H9 (cell line): ENCODE data around the gene TTLL12. TPM values are rescaled to one million over a fixed set of nuclear protein-coding genes. Genes with fewer than 3 reads are reported as not detected.

Experiments used
- DNase-seq: peaks from one replicate; pipeline ENCODE4 v3.0.0-alpha.2; 2017
- H2AFZ ChIP-seq: one replicate; pipeline ENCODE4 v1.6.1; 2013; ENCODE audit warnings: mild to moderate bottlenecking, low read length, control low read depth, moderate library complexity
- H2AK5ac ChIP-seq: 2 replicates; pipeline ENCODE4 v1.6.1; 2013; ENCODE audit warnings: low read length, control low read depth, mixed read lengths; ENCODE audit not compliant: insufficient read length
- H2BK120ac ChIP-seq: one replicate; pipeline ENCODE4 v1.6.1; 2013; ENCODE audit warnings: low read depth, mild to moderate bottlenecking, low read length, control low read depth, inconsistent platforms; ENCODE audit not compliant: poor library complexity, severe bottlenecking
- H2BK12ac ChIP-seq: 2 replicates; pipeline ENCODE4 v1.6.1; 2013; ENCODE audit warnings: low read length, control low read depth, mixed read lengths, low read depth; ENCODE audit not compliant: insufficient read length
- H2BK15ac ChIP-seq: 2 replicates; pipeline ENCODE4 v1.6.1; 2013; ENCODE audit warnings: low read depth, low read length, control low read depth
- H2BK20ac ChIP-seq: one replicate; pipeline ENCODE4 v1.6.1; 2013; ENCODE audit warnings: low read depth, mild to moderate bottlenecking, low read length, control low read depth, inconsistent platforms; ENCODE audit not compliant: poor library complexity, severe bottlenecking
- H2BK5ac ChIP-seq: 2 replicates; pipeline ENCODE4 v1.6.1; 2013; ENCODE audit warnings: low read length, control low read depth, mixed read lengths; ENCODE audit not compliant: insufficient read length
- H3K14ac ChIP-seq: 2 replicates; pipeline ENCODE4 v1.6.1; 2013; ENCODE audit warnings: low read length, control low read depth; ENCODE audit not compliant: insufficient read depth
- H3K18ac ChIP-seq: 2 replicates; pipeline ENCODE4 v1.6.1; 2013; ENCODE audit warnings: low read depth, mild to moderate bottlenecking, mixed read lengths, low read length, control low read depth; ENCODE audit not compliant: insufficient read length
- H3K23ac ChIP-seq: 2 replicates; pipeline ENCODE4 v1.6.1; 2013; ENCODE audit warnings: low read length, control low read depth, mixed read lengths, low read depth; ENCODE audit not compliant: insufficient read length
- H3K23me2 ChIP-seq: 2 replicates; pipeline ENCODE4 v1.6.1; 2013; ENCODE audit warnings: low read depth, mild to moderate bottlenecking, mixed read lengths, low read length, control low read depth; ENCODE audit not compliant: insufficient read length, poor library complexity, severe bottlenecking
- H3K27ac ChIP-seq: 2 replicates; pipeline ENCODE4 v1.5.1; 2013; ENCODE audit warnings: low read length, control low read depth, mixed read lengths, low read depth; ENCODE audit not compliant: insufficient read length
- H3K27me3 ChIP-seq: 2 replicates; pipeline ENCODE4 v1.6.1; 2013; ENCODE audit warnings: low read length, control low read depth, inconsistent platforms; ENCODE audit not compliant: insufficient read depth
- H3K4ac ChIP-seq: 2 replicates; pipeline ENCODE4 v1.6.1; 2013; ENCODE audit warnings: low read depth, mild to moderate bottlenecking, control low read depth, inconsistent platforms, low read length, moderate library complexity
- H3K4me1 ChIP-seq: 2 replicates; pipeline ENCODE4 v1.6.1; 2013; ENCODE audit warnings: low read length, control low read depth, inconsistent platforms; ENCODE audit not compliant: insufficient read depth
- H3K4me2 ChIP-seq: 2 replicates; pipeline ENCODE4 v1.6.1; 2013; ENCODE audit warnings: low read length, control low read depth, mixed read lengths; ENCODE audit not compliant: insufficient read length, insufficient read depth
- H3K56ac ChIP-seq: 2 replicates; pipeline ENCODE4 v1.6.1; 2013; ENCODE audit warnings: low read depth, mild to moderate bottlenecking, mixed read lengths, low read length, control low read depth; ENCODE audit not compliant: insufficient read length
- H3K79me1 ChIP-seq: 2 replicates; pipeline ENCODE4 v1.6.1; 2013; ENCODE audit warnings: low read depth, mild to moderate bottlenecking, moderate library complexity, low read length, control low read depth, inconsistent platforms; ENCODE audit not compliant: insufficient read depth, poor library complexity, severe bottlenecking
- H3K79me2 ChIP-seq: 2 replicates; pipeline ENCODE4 v1.6.1; 2013; ENCODE audit warnings: low read length, control low read depth, inconsistent platforms; ENCODE audit not compliant: insufficient read depth
- H3K9ac ChIP-seq: 2 replicates; pipeline ENCODE4 v1.6.1; 2013; ENCODE audit warnings: low read length, control low read depth, mixed read lengths; ENCODE audit not compliant: insufficient read length; ENCODE audit errors: extremely low read depth
- H3K9me3 ChIP-seq: one replicate; pipeline ENCODE4 v1.6.1; 2013; ENCODE audit warnings: low read depth, low read length, inconsistent platforms; ENCODE audit not compliant: control insufficient read depth
- H3T11ph ChIP-seq: one replicate; pipeline ENCODE4 v1.6.1; 2013; ENCODE audit warnings: mild to moderate bottlenecking, low read length, control low read depth, inconsistent platforms
- H4K20me1 ChIP-seq: one replicate; pipeline ENCODE4 v1.6.1; 2013; ENCODE audit not compliant: control insufficient read depth, insufficient read length, insufficient read depth
- H4K5ac ChIP-seq: 2 replicates; pipeline ENCODE4 v1.6.1; 2013; ENCODE audit warnings: low read depth, mild to moderate bottlenecking, mixed read lengths, low read length, control low read depth; ENCODE audit not compliant: insufficient read length
- H4K8ac ChIP-seq: replicated peaks from 2 replicates; pipeline ENCODE4 v1.6.1; 2013; ENCODE audit warnings: low read length, control low read depth, mixed read lengths, low read depth; ENCODE audit not compliant: insufficient read length
- H4K91ac ChIP-seq: 2 replicates; pipeline ENCODE4 v1.6.1; 2013; ENCODE audit warnings: low read depth, mild to moderate bottlenecking, moderate library complexity, mixed read lengths, low read length, control low read depth; ENCODE audit not compliant: insufficient read length
- H3K27ac Mint-ChIP-seq, 3 experiments: 2 replicates in 2 of 3; 3 replicates in 1 of 3; pipeline ENCODE4 v1.8.0; 2020 to 2021; ENCODE audit warnings: mixed read lengths in 3 of 3, mild to moderate bottlenecking in 1 of 3, moderate library complexity in 1 of 3
- H3K27me3 Mint-ChIP-seq: 2 replicates; pipeline ENCODE4 v1.8.0; 2021; ENCODE audit warnings: low read depth, mild to moderate bottlenecking, moderate library complexity, mixed read lengths
- H3K36me3 Mint-ChIP-seq, 3 experiments: 2 replicates in 2 of 3; 3 replicates in 1 of 3; pipeline ENCODE4 v1.8.0; 2020 to 2021; ENCODE audit warnings: low read depth in 3 of 3, mixed read lengths in 3 of 3; ENCODE audit not compliant: insufficient read depth in 1 of 3
- H3K4me1 Mint-ChIP-seq, 2 experiments: 2 replicates each; pipeline ENCODE4 v1.8.0; 2020; ENCODE audit warnings: mixed read lengths in 2 of 2
- H3K4me3 Mint-ChIP-seq, 2 experiments: 2 replicates in 1 of 2; 3 replicates in 1 of 2; pipeline ENCODE4 v1.8.0; 2020 to 2021; ENCODE audit warnings: mild to moderate bottlenecking in 2 of 2, mixed read lengths in 2 of 2, moderate library complexity in 1 of 2
- H3K9me3 Mint-ChIP-seq, 2 experiments: 2 replicates in 1 of 2; 3 replicates in 1 of 2; pipeline ENCODE4 v1.8.0; 2020; ENCODE audit warnings: mild to moderate bottlenecking in 2 of 2, mixed read lengths in 2 of 2, moderate library complexity in 1 of 2
- whole genome bisulfite sequencing: extraction: QIAGEN DNeasy Blood & Tissue Kit; methylation state at CpG from one replicate; pipeline ENCODE4 v1.1.7; 2013; ENCODE audit warnings: missing lambda C conversion rate, low lambda C conversion rate, mixed read lengths; ENCODE audit not compliant: insufficient read length; ENCODE audit errors: extremely low coverage; 5-methylcytosine and 5-hydroxymethylcytosine counted together
- total RNA-seq: library from RNA; stranded (reverse); gene quantifications from 2 replicates; pipeline ENCODE4 v1.2.1, GENCODE V29; 2021
- TF ChIP-seq, protein P1 (sequence below): fragments of 200-600 bp; sonication (generic); conservative IDR thresholded peaks from 3 replicates; pipeline ENCODE4 v1.8.0; 2021; ENCODE audit warnings: antibody characterized with exemption, mild to moderate bottlenecking

TTLL12 gene
- total RNA-seq, 1 experiment from 2014 or later: 89.6 TPM

DNA sequence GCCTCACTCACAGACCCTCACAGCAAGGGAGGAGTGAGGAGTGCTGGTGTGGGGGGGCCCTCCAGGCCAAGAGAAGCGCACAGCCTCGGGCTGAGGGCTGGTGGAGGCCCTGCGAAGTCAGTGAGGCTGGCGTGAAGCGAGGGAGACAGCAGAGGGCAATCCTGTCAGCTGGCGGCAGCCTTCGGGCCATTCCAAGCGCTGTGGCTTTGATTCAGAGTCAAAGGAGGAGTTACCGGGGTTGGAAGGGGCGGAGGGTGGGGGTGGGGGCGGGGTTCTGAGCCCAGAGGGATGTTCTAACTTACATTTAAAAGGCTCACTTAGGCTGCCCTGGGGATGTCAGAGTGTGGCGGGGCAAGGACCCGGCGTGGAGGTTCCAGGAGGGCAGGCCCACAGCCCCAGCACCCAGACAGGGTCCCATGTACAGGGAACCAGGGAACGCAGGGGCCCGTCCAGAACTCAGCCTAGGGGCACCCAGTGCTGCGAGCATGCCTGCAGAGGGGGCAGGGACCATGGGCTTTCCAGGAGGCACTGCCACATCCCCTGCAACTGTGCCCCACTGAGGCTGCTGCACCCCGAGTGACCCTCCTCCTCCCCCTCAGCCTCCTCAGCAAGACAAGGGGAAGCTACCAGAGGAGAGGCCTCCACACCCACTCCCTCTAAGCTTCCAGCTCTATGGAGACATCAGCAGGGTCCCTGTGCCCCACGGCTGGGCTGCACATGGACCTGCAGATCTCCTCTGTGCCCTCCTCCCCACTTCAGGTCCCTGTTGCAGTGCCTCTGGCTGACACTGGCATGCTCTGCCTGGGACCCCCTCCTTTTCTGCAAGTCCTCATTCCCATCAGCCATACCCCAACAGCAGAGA is 39.7 kb upstream of the TTLL12 start:
- no peaks in the 10 kb centered on the region for H3K36me3 Mint-ChIP-seq
- Histone ChIP-seq H2BK12ac (no peak overlapping the region), H3K23ac (no peak overlapping the region), H3K79me2 (no peaks in the 10 kb centered on the region), H3K27ac (no peak overlapping the region), H3K23me2 (no peaks in the 10 kb centered on the region), H2BK15ac (no peak overlapping the region), H3K4me2 (no peak overlapping the region), H4K91ac (no peak overlapping the region), H3K79me1 (no peaks in the 10 kb centered on the region), H3K18ac (no peak overlapping the region), H2BK120ac (no peak overlapping the region), H3K14ac (no peak overlapping the region), H4K5ac (no peak overlapping the region), H2AFZ (no peak overlapping the region), H3K9me3 (no peaks in the 10 kb centered on the region), H2AK5ac (no peak overlapping the region), H3K4me1 (no peaks in the 10 kb centered on the region; the same call in 1 of the 2 replicates), H4K20me1 (no peaks in the 10 kb centered on the region), H3K4ac (no peak overlapping the region), H3K27me3 (no peaks in the 10 kb centered on the region; the same call in 1 of the 2 replicates), H2BK20ac (no peak overlapping the region), H2BK5ac (no peak overlapping the region), H4K8ac (no peak overlapping the region), H3K9ac (no peak overlapping the region), H3T11ph (no peak overlapping the region), H3K56ac (no peak overlapping the region)
- H3K4me1 Mint-ChIP-seq: peaks cover 27 to 30% of the 10 kb centered on the region in 2 experiments
- H3K27ac Mint-ChIP-seq: no peak overlapping the region; a peak in 1 of 7 replicates
- peak; percentile 86 for DNase-seq
- no CpG with 5 or more reads among the region's 19 CpGs for WGBS
- peaks cover 32% of the 10 kb centered on the region for H3K27me3 Mint-ChIP-seq
- no peaks in the 10 kb centered on the region; a peak in 1 of 5 replicates for H3K9me3 Mint-ChIP-seq
- TF ChIP-seq, protein P1, sequence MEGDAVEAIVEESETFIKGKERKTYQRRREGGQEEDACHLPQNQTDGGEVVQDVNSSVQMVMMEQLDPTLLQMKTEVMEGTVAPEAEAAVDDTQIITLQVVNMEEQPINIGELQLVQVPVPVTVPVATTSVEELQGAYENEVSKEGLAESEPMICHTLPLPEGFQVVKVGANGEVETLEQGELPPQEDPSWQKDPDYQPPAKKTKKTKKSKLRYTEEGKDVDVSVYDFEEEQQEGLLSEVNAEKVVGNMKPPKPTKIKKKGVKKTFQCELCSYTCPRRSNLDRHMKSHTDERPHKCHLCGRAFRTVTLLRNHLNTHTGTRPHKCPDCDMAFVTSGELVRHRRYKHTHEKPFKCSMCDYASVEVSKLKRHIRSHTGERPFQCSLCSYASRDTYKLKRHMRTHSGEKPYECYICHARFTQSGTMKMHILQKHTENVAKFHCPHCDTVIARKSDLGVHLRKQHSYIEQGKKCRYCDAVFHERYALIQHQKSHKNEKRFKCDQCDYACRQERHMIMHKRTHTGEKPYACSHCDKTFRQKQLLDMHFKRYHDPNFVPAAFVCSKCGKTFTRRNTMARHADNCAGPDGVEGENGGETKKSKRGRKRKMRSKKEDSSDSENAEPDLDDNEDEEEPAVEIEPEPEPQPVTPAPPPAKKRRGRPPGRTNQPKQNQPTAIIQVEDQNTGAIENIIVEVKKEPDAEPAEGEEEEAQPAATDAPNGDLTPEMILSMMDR: peak; percentile 41; the same call in 2 of the 3 replicates
- peak overlapping the region in 1 of 2 experiments; percentile 4; a peak in 2 of 5 replicates for H3K4me3 Mint-ChIP-seq
